Measurements from ENCODE around the gene EPG5. TPM values are rescaled to one million over a fixed set of nuclear protein-coding genes. Genes with fewer than 3 reads are reported as not detected.

EPG5 gene
- total RNA-seq, 1 donor = 94.8 TPM

GRCh38 chr18:45841765-45842442, 125.2 kb downstream of the EPG5 start:
- H3K4me2 ChIP-seq (ENCODE audit: insufficient read depth, low read length) = no peak overlapping the region
- no peaks in the 10 kb centered on the region for H3K9me3 ChIP-seq (ENCODE audit: low read depth, low read length)
- no peak overlapping the region for H2AFZ ChIP-seq (ENCODE audit: low read length)
- no peaks in the 10 kb centered on the region for H3K79me2 ChIP-seq (ENCODE audit: insufficient read depth, low read length)
- H3K27ac ChIP-seq (ENCODE audit: low read depth, low read length) = no peak overlapping the region
- H3K4me1 ChIP-seq (ENCODE audit: insufficient read depth, low read length) = peaks cover 12% of the 10 kb centered on the region
- no peaks in the 10 kb centered on the region for H4K20me1 ChIP-seq (ENCODE audit: insufficient read depth, low read length)
- no peaks in the 10 kb centered on the region for H3K27me3 ChIP-seq (ENCODE audit: insufficient read depth, low read length)
- TF ChIP-seq, protein P1, sequence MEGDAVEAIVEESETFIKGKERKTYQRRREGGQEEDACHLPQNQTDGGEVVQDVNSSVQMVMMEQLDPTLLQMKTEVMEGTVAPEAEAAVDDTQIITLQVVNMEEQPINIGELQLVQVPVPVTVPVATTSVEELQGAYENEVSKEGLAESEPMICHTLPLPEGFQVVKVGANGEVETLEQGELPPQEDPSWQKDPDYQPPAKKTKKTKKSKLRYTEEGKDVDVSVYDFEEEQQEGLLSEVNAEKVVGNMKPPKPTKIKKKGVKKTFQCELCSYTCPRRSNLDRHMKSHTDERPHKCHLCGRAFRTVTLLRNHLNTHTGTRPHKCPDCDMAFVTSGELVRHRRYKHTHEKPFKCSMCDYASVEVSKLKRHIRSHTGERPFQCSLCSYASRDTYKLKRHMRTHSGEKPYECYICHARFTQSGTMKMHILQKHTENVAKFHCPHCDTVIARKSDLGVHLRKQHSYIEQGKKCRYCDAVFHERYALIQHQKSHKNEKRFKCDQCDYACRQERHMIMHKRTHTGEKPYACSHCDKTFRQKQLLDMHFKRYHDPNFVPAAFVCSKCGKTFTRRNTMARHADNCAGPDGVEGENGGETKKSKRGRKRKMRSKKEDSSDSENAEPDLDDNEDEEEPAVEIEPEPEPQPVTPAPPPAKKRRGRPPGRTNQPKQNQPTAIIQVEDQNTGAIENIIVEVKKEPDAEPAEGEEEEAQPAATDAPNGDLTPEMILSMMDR (IDR thresholded peaks at IDR 0.05; ENCODE audit: extremely low read depth, low read depth, low read length) = no peak
- no peak for DNase-seq (ENCODE audit: insufficient read length, low spot score, missing footprints)
- H3K4me3 ChIP-seq (ENCODE audit: insufficient read depth, low read length) = no peak overlapping the region
- no peaks in the 10 kb centered on the region for H3K36me3 ChIP-seq (ENCODE audit: insufficient read depth, low read length)

DNA sequence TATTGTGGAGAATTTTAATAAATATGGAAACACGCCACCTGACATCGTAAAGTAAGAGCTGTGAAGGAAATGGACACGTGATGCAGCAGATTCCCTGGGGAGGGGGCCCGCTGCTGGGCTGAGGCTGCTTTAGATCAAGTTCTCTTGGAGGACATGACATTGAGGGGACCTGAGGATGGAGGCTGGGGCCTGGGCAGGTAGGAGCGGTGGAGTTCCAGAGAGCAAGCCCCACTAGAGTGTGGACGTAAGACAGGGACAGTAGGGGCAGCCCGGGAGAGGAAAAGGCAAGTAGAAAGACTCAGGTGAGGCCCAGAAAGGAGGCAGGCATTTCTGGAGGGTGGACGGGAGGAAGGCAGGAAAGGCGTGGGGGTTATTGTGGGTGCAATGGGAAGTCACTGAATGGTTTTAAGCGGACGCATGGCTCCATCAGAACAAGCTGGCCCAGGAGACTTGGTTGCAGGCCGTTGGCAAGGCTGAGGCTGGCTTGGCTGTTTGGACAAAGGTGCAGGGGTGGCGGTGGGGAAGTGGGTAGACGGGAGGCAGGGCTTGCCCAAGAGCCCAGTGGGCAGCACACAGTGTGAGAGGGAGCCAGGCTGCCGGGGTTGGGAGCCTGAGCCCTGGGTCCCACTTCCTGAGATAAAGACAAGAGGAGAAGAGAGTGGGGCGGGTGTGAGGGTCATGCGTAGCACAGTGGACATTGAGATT, 125.9 kb downstream of the EPG5 start:
- no peaks in the 10 kb centered on the region for H3K9me3 ChIP-seq (ENCODE audit: low read depth, low read length)
- no peaks in the 10 kb centered on the region for H4K20me1 ChIP-seq (ENCODE audit: insufficient read depth, low read length)
- H3K79me2 ChIP-seq (ENCODE audit: insufficient read depth, low read length) = no peaks in the 10 kb centered on the region
- TF ChIP-seq, protein P1 (IDR thresholded peaks at IDR 0.05; ENCODE audit: extremely low read depth, low read depth, low read length) = no peak
- H3K27ac ChIP-seq (ENCODE audit: low read depth, low read length) = no peak overlapping the region
- no peaks in the 10 kb centered on the region for H3K27me3 ChIP-seq (ENCODE audit: insufficient read depth, low read length)
- no peak overlapping the region for H2AFZ ChIP-seq (ENCODE audit: low read length)
- H3K36me3 ChIP-seq (ENCODE audit: insufficient read depth, low read length) = no peaks in the 10 kb centered on the region
- no peak overlapping the region for H3K4me2 ChIP-seq (ENCODE audit: insufficient read depth, low read length)
- H3K4me1 ChIP-seq (ENCODE audit: insufficient read depth, low read length) = peaks cover 12% of the 10 kb centered on the region
- no peak for DNase-seq (ENCODE audit: insufficient read length, low spot score, missing footprints)
- H3K4me3 ChIP-seq (ENCODE audit: insufficient read depth, low read length) = no peak overlapping the region

DNA sequence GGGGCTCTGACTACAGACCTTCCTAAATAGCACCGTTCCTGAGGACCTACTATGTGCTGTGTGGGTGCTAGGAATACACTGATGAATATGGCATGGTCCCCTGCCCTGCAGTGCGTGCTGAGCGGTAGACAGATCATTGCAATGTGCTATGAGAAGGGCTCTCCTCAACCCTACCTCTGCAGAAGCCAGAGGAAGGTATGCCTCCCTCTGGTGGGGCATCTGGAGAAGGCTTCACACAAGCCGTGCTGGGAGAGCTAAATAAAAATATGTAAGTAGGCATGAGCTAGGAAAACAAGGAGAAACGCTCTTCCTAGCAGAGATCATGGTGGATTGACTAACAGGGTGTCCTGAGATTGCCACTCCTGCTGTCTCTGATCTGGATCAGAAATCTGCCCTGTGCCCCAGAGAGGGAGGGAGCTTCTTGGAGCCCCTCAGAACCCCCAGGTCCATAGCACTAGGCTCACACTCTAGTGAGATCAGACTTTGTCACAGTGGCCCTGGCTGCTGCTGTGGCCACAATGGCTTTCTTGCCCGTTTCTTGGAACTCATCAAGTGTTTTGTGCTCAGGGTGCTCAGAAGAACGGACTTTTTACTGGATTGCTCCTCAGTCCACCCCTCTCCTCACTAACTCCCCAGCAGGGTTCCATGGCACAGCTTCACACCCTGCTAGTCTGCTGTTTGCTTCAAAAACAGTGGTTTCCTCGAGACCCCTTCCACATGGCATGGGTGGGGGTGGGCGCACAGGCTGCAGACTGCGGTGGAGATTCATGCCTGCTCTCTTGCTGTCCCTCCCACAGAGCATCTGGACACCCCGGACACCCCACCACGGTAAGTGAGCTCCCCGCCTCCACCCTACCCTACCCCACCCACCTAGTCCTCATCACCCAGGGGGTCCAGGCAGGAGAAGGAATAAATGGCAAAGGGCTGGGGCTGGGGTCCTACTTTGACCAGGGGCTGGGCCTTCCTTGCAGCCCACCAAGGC, 127.4 kb downstream of the EPG5 start:
- peak; percentile 96 for DNase-seq (ENCODE audit: insufficient read length, low spot score, missing footprints)
- no peaks in the 10 kb centered on the region for H4K20me1 ChIP-seq (ENCODE audit: insufficient read depth, low read length)
- no peak overlapping the region for H3K4me3 ChIP-seq (ENCODE audit: insufficient read depth, low read length)
- no peaks in the 10 kb centered on the region for H3K79me2 ChIP-seq (ENCODE audit: insufficient read depth, low read length)
- H3K36me3 ChIP-seq (ENCODE audit: insufficient read depth, low read length) = no peaks in the 10 kb centered on the region
- H3K9me3 ChIP-seq (ENCODE audit: low read depth, low read length) = no peaks in the 10 kb centered on the region
- H3K27ac ChIP-seq (ENCODE audit: low read depth, low read length) = no peak overlapping the region
- TF ChIP-seq, protein P1 (IDR thresholded peaks at IDR 0.05; ENCODE audit: extremely low read depth, low read depth, low read length) = peak; percentile 89
- peak overlapping the region; percentile 11 for H2AFZ ChIP-seq (ENCODE audit: low read length)
- no peaks in the 10 kb centered on the region for H3K27me3 ChIP-seq (ENCODE audit: insufficient read depth, low read length)
- peaks cover 14% of the 10 kb centered on the region for H3K4me1 ChIP-seq (ENCODE audit: insufficient read depth, low read length)
- no peak overlapping the region for H3K4me2 ChIP-seq (ENCODE audit: insufficient read depth, low read length)
